GM19468 (cell line): ENCODE results near the gene HAVCR2.
A peak's percentile ranks its signal among the peaks of the same experiment; 100 is the strongest.
"Not testable (repeated sequence)": the region's sequence is repeated elsewhere in the genome, so short reads cannot be mapped to it uniquely, and the experiment has no call there.

Experiments used
- ATAC-seq: cut with Tn5 transposase; IDR thresholded peaks from one replicate; pipeline ENCODE4 v1.9.1; 2021; ENCODE audit warnings: mild to moderate bottlenecking, moderate library complexity, moderate number of reproducible peaks; ENCODE audit not compliant: unreplicated experiment; ENCODE audit errors: extremely low read depth

The HAVCR2 gene

DNA sequence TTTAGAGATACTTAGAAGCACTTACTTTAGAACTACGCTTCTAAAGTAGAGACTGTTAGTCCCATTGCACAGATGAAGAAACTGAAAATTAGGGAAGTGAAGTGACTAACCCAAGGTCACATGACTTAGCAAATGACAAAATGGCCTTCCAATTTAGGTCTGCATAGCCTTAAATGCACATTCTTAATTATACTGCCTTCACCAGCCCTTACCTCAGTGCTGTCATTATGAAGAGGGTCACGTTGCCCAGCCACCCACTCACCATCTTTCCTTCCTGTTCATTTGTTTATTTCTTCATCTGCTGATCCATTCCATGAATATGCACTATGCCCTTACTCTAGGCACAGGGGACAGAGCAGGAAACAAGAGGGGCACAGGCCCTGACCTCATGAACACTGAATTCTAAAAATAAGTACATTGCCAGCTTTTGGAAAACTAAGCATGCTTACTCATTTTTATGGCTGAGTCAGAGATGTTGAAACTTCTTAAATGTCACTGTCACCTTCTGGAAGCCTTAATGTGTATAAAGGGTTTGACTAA is 8.6 kb downstream of the HAVCR2 start:
- ATAC-seq = no peak

DNA sequence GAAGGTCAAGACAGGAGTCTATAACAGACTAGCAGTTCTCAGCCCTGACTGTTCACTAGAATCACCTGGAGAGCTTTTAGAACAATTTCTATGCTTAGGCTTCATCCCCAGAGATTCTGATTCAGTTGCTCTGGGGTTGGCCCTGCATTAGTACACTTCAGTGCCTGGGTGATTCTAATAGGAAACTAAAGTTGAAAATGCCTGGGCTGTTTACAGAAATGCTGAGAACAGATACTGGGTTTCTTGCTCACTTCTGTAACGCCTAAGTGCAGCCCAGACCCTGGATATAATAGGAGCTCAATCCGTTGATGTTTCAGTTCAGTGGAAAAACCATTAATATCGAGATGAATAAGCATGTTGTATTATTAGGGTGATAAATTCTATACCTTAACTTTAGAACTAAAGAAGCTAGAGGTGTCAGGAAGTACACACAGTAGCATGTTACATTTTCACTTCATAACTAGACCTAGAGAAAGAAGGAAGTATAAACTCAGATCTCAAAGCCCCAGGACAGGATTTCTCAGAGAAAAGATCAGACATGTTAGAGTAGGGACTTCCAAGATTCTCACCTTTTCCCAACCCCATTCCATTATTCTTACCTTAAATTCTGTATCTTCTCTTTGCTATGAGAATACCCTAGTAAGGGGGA is 20.4 kb downstream of the HAVCR2 start:
- peak; percentile 40 for ATAC-seq

DNA sequence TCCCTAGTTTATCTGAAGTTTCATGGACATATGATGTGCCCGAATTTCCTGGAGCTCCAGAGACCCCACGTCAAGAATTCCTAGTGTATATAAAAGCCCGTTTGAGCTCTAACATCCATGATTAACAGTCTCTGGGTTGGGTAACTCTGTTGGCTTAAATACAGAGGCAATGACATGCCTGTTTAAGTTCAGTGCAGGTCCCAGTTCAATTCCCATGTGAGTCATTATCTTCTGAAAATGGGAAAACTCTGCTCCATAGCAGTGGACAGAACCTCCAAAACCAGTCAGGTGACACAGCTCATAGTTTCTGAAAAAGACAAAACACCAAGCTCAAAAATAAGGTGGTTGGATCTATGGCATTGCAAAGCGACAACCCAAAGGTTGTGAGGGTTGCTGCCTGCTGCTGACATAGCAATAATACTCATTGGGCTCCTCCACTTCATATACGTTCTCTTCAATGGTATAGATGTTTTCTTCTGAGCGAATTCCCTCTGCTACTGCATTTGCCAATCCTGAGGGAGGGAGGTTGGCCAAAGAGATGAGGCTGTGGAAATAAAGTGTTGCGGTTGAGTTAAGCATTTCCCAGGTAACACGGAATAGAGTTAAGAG is 22.0 kb downstream of the HAVCR2 start:
- ATAC-seq = no peak

DNA sequence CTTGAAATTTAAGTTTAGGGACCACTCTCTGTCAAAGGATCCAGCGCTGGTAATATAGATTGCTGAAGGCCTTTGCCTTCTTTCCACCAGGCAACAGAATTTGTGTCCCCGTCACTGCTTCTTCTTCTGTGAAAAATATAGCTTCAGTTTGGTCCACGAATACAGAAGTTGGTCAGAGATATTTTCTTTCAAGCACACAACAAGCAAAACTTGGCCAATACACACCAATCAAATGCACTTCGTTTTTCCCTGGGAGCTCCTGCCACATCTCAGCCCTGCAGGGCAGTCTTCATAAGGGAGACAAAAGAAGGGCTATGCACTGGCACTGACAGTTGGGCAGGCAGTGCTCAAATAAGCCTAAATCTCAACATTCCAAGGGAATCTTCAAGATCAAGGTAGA is 22.9 kb downstream of the HAVCR2 start:
- no peak for ATAC-seq

DNA sequence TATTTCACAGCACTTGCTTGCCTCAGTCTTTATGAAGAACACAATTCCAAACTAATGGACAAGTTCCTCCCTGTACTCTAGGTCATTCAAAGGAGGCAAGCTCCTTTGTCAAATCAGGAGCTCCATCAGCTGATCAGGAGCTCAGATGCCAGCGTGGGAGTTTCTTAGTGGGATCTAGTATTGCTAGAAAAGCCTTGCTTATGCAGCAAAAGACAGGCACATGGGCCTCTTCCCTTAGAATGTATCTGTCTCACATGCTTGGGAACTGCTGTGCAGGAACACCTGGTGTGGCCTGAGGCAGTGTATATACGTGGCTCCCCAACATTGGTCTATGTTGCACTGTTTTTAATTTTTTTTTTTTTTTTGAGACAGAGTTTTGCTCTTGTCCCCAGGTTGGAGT is 28.6 kb downstream of the HAVCR2 start:
- ATAC-seq = no peak

DNA sequence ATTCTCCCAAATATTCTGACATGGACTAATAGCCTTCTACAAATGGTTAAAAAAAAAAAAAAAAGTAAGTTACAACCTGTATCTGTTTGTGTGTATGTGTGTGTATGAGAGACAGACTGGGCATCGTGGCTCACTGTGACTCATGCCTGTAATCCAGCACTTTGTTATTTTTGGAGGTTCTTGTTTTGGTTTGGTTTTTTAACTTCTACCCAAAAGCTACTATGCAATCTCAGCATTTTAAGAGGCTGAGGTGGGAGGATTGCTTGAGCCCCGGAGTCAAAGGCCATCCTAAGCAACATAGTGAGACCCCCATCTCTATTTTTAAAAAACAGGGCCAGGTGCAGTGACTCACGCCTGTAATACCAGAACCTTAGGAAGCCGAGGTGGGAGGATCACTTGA is 32.3 kb downstream of the HAVCR2 start:
- ATAC-seq = no peak

DNA sequence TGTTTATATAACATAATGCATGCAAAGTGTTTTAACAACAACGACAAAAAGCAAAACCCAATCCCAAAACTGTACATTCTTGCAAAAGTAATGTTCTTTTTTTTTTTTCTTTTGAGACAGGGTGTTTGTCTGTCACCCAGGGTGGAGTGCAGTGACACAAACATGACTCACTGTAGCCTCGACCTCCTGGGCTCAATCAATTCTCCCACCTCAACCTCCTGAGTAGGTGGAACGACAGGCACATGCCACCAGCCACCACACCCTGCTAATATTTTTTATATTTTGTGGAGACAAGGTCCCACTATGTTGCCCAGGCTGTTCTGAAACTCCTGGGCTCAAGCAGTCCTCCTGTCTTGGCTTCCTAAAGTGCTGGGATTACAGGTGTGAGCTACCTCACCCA is 36.3 kb downstream of the HAVCR2 start:
- ATAC-seq = no peak

DNA sequence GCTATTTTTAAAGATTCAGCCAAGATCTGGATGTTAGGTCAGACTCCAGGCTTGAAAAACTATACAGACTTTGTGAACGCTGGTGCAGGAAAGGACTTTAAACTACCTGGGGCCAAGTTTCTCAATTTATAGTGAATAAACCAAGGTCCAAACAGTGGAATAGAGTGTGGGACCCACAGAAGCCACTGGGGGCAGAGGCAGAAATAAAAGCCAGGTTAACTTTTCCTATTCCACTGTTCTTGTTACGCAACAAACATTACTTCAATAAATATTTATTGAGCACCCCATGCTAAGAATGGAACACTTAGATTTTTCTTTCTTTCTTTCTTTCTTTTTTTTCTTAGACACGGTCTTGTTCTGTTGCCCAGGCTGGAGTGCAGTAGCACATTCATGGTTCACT is 38.9 kb downstream of the HAVCR2 start:
- no peak for ATAC-seq

DNA sequence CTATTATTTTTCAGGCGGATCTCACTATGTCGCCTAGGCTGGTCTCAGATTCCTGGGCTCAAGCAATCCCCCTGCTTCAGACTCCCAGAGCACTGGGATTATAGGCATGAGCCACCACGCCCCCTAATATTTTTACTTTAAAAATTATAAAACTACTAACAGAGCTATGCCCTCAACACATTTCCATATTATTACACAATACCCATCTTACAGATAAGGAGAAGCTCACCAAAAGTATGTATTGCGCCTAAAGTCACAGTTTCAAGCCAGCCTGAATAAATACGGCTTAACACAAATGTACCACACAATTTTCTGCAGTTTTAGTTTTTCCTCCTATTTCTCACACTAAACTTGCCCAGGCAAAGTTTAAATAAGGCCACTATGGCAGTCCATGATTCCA is 40.1 kb downstream of the HAVCR2 start:
- ATAC-seq = no peak

DNA sequence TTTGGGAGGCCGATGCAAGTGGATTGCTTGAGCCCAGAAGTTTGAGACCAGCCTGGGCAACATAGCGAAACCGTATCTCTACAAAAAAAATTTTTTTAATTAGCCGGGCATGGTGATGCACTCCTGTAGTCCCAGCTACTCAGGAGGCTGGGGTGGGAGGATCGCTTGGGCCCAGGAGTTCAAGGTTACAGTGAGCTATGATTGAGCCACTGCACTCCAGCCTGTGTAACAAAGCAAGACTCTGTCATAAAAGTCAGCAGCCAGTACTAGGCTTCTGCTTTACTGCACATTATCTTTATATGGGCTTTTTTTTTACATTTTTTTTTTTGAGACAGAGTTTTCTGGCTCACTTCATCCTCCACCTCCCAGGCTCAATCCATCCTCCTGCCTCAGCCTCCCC is 40.5 kb downstream of the HAVCR2 start:
- ATAC-seq = no peak

DNA sequence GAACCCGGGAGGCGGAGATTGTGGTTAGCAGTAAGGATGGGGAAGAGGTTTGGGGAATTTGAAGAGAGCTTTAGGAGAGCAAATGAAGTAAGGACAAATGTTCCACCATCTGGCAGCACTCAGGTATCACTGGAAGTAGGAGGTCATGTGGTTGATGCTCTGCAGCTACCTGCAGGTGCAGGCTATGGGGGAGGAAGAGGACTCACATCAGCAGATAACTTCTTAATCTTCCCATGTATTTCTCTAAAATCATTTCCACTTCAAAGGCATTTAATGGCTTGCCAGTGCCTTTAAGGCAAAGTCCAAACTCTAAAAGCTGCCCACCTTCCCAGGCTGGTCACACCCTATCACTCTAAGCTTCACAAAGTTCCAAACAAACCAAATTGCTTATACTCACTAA is 41.8 kb downstream of the HAVCR2 start:
- ATAC-seq = no peak

DNA sequence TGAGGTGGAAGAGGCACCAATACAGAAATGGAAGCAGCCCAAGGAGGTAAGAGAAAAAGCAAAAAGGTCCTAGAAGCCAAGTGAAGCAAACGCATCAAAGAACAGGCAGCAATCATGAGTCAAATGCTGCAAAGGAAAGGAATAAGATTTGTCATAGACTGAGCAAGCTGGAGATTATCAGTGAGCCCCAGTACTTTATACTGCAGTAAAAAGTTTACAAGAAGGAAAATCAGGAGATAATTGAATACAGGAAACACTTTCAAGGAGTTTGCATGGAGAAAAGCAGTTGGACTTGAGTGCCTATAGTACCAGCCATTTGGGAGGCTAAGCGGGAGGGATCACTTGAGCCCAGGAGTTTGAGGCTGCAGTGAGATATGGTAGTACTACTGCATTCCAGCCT is 42.8 kb downstream of the HAVCR2 start:
- ATAC-seq = no peak

DNA sequence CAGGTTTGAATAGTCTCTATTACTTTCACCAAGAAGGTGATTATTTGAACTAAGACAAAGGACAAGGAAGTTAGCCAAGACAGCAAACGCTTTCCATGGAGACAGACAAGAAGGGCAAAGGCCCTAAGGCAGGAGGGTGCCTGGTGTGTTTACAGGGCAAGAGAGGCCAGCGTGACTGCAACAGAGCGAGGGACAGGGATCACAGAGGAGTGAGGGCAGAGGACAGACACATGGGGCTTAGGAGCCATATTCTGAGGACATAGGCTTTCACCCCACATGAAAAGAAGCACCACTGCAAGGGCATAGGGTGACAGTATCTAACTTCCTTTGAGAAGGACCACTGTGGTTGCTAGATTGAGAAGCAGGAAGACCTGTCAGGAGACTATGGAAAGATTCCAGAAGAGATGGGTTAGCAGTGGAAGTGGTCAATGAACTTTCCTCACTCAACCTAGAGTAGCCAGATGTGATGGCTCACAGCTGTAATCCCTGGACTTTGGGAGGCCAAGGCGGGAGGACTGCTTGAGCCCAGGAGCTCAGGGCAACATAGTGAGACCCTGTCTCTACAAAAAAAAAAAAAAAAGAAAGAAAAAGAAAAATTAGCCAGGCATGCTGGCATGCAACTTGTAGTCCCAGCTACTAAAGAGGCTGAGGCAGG is 44.9 kb downstream of the HAVCR2 start:
- no peak for ATAC-seq

DNA sequence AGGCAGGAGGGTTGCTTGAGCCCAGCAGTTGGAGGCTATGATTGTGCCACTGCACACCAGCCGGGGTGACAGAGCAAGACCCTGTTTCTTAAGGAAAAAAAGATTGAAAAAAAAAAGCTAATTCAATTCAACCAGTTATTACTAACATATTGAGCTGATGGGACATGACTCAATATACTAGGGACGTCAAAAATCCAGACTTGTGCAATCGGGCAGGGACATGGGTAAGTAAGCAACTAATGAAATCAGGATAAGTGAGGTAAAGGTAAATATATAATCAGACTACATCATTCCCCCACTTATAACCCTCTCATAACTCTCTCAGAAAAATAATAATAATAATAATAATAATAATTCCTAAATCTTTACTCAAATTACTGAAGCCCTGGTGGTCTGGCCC is 49.0 kb downstream of the HAVCR2 start:
- ATAC-seq = no peak

DNA sequence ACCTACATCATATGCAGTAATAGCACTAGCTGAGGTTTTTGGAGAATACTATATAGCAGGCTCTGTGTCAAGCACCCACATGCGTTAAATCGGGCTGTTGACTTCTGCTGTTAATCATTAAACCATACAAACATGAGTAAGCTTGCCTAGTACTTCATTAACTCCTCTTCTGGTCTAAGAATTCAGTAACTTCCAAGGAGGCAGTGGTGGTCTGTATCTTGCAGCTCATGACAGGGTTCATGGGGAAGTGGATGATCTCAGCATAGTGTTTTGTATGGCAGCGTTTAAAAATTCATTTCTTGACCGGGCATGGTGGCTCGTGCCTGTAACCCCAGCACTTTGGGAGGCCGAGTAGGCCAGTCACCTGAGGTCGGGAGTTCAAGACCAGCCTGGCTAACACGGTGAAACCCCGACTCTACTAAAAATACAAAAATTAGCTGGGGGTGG is 49.7 kb downstream of the HAVCR2 start, which contains the start of gene HAVCR1:
HAVCR1 (minus strand) TSS at position 24 of the 447 bp plus-strand sequence. CDS start 1,173 bp downstream, outside the sequence.
- ATAC-seq = peak; percentile 61

DNA sequence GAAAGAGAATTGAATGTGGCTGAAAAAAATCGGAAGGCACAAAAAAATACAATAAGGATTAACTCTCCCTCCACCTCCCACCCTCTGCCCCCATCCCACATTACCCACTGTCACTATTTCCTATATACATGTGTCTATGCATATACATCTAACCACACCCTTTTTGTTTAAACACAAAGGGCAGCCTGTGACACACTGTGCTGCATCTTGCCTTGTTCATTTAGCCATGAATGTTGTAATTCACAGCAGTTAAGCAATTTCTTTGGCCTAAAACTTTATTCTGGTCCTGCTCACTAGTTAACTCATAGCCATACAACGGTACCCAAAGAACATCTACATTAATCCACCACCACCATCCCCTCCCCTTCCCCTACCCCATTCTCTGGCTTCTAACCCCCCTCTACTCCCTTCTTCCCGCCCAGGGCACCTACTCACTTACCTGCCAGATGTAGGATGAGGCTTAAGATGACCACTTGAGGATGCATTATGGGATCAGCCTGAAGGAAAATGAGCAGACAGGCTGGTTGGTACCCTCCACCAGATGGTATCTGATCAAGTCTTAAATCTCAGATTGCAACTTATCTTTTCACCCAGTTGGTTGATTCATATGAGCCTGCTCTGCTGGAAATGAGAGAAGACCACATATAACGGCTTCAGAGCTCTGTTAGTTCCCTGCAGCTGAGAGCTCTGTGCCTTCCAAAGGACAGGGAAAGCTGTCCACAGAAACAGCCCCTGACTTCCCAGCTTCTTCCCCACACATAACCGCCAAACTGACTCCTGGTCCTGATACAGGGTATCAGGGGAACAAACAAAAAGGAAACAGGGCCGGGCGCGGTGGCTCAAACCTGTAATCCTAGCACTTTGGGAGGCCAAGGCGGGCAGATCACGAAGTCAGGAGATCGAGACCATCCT is 51.1 kb downstream of the HAVCR2 start:
- no peak for ATAC-seq

DNA sequence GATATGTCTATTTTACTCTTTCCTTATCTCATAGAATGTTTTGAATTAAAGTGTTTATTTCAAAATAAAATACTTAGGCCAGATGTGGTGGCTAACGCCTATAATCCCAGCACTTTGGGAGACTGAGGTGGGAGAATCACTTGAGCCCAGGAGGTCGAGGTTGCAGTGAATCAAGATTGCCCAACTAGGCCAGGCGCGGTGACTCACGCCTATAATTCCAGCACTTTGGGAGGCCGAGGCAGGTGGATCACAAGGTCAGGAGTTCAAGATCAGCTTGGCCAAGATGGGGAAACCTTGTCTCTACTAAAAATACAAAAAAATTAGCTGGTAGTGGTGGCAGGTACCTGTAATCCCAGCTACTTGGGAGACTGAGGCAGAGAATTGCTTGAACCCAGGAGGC is 52.0 kb downstream of the HAVCR2 start:
- ATAC-seq = not testable (repeated sequence)

DNA sequence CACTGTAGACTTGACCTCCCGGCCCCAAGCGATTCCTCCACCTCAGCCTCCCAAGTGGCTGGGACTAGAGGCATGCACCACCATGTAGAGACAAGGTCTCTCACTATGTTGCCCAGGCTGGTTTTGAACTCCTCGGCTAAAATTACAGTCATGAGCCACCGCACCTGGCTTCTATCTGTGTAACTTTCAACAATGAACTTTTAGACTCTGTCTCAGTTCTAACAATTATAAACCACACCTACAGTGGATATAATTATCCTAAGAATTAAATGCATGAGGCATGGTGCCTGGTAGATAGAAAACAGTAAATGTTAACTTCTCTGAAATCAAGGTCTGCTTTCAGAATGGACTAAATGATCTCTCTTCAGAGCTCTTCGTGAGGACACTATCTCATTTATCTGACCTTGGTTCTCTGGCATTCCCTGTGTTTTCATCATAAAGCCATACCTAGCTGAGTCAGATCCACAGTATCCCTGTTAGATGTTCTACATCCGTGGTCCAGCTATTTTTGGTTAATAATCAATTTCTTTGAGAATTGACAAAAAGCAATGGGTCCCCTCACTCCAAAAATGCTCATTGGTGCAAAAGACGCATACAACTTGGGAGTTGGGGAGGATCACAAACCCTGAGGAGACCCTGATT is 57.1 kb downstream of the HAVCR2 start:
- no peak for ATAC-seq

DNA sequence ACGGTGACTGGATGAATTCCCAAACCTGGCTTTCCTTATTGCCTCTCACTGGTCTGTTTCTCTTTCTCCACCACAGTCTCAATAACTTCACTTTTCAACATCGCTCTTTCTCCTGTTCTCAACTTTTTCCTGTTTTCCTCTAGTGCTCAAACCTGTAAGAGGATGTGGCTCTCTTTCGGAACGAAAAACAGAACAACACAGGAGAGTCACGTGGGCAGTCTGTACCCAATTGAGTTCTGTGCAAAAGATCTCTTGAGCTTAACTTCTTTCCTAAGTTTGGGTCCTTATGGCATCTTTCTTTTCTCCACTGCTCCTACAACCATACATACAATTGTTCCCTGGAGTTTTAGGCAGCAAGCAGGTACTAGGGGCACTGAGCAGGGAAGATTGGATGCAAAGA is 58.8 kb downstream of the HAVCR2 start:
- ATAC-seq = no peak

DNA sequence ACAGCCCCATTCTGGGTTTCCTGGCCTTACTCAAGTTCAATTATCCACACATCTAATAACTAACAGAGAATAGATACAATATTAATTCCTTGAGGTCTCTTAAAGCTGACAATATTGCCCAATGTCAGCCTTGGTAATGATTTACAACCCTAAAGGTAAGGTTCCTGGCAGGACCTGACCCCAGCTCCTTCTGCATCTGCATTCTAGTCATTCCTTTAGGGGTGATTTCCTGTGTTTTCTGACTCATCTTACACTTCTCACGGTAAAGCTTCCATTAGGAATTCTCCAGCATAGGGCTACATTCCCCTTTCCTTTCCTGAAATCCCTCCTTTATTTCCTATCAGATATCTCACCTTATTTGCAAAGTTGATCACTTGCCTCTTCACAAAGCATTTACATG is 59.2 kb downstream of the HAVCR2 start:
- no peak for ATAC-seq
